Astrocyte of the hippocampus (primary cell): ENCODE results near the gene ACKR3.

Experiments
- DNase-seq: peaks from one replicate; pipeline ENCODE4 v3.0.0; 2011; ENCODE audit warnings: low read depth, low spot score

Gene ACKR3

GRCh38 chr2:236549165-236549564 is 20.5 kb upstream of the ACKR3 start:
- DNase-seq: no peak

- no peak for DNase-seq
These were observed 19.3 kb upstream of the ACKR3 start for GRCh38 chr2:236550290-236550689.

GRCh38 chr2:236550701-236551465 is 18.7 kb upstream of the ACKR3 start:
- no peak for DNase-seq

- DNase-seq: no peak
These were observed 18.0 kb upstream of the ACKR3 start for GRCh38 chr2:236551471-236552211.

GRCh38 chr2:236552212-236552542 is 17.4 kb upstream of the ACKR3 start:
- DNase-seq: no peak

- no peak for DNase-seq
These were observed 16.9 kb upstream of the ACKR3 start for GRCh38 chr2:236552581-236553363.

- no peak for DNase-seq
These were observed 16.1 kb upstream of the ACKR3 start for GRCh38 chr2:236553522-236553921.

- no peak for DNase-seq
These were observed 14.9 kb upstream of the ACKR3 start for GRCh38 chr2:236554629-236555282.

GRCh38 chr2:236555481-236555880 is 14.1 kb upstream of the ACKR3 start:
- no peak for DNase-seq

- DNase-seq: no peak
These were observed 12.2 kb upstream of the ACKR3 start for GRCh38 chr2:236557306-236558030.

- no peak for DNase-seq
These were observed 11.6 kb upstream of the ACKR3 start for GRCh38 chr2:236558036-236558435.

GRCh38 chr2:236558993-236559978 is 10.3 kb upstream of the ACKR3 start:
- DNase-seq: no peak

- no peak for DNase-seq
These were observed 7.8 kb upstream of the ACKR3 start for GRCh38 chr2:236561874-236562273.

GRCh38 chr2:236562434-236562833 is 7.2 kb upstream of the ACKR3 start:
- peak; percentile 25 for DNase-seq

GRCh38 chr2:236563953-236564352 is 5.7 kb upstream of the ACKR3 start:
- no peak for DNase-seq

GRCh38 chr2:236565212-236565611 is 4.4 kb upstream of the ACKR3 start:
- DNase-seq: no peak

- DNase-seq: no peak
These were observed 3.7 kb upstream of the ACKR3 start for GRCh38 chr2:236565879-236566402.

GRCh38 chr2:236566596-236566995 is 3.0 kb upstream of the ACKR3 start:
- DNase-seq: no peak

GRCh38 chr2:236568068-236568921 is 1.3 kb upstream of the ACKR3 start:
- DNase-seq: peak; percentile 59
